ENCODE data around the gene CRLF2. TPM values are rescaled to one million over a fixed set of nuclear protein-coding genes. Genes with fewer than 3 reads are reported as not detected.

The CRLF2 gene
- total and polyA plus RNA-seq, 4 donors, result 0.19 TPM; not detected in 3

GRCh38 chrX:1164322-1165288 is 47.8 kb downstream of the CRLF2 start:
- no peak for DNase-seq (ENCODE audit: low spot score)
- Histone ChIP-seq H3K27me3 (ENCODE audit: control insufficient read depth in 4 of 4, insufficient read depth in 4 of 4, low read length in 3 of 4) (peaks cover 0 to 3% (median 0%) of the 10 kb centered on the region in 4 donors), H3K9ac (ENCODE audit: low read depth in 1 of 2, low read length in 2 of 2) (no peak overlapping the region), H3K36me3 (ENCODE audit: control insufficient read depth in 4 of 4, insufficient read depth in 3 of 4, low read depth in 1 of 4, low read length in 3 of 4) (no peaks in the 10 kb centered on the region), H3K9me3 (ENCODE audit: control insufficient read depth in 4 of 4, low read length in 3 of 4) (no peaks in the 10 kb centered on the region), H3K4me1 (ENCODE audit: control insufficient read depth in 4 of 4, insufficient read depth in 4 of 4, low read length in 3 of 4) (no peaks in the 10 kb centered on the region), H3K4me3 (ENCODE audit: low read depth in 1 of 3, low read length in 3 of 3) (no peak overlapping the region), H3K27ac (ENCODE audit: low read depth in 1 of 2, low read length in 2 of 2) (no peak overlapping the region)
- TF ChIP-seq HNF4G (IDR thresholded peaks at IDR 0.05), result no peak
- WGBS, result 46% methylated on average over 18 of the region's 18 CpGs

GRCh38 chrX:1163231-1163630 is 49.2 kb downstream of the CRLF2 start:
- no peak overlapping the region for H3K9ac ChIP-seq (ENCODE audit: low read depth in 1 of 2, low read length in 2 of 2)
- 75% methylated on average over 11 of the region's 11 CpGs for WGBS
- peaks cover 0 to 3% (median 0%) of the 10 kb centered on the region in 4 donors for H3K27me3 ChIP-seq (ENCODE audit: control insufficient read depth in 4 of 4, insufficient read depth in 4 of 4, low read length in 3 of 4)
- no peak overlapping the region for H3K4me3 ChIP-seq (ENCODE audit: low read depth in 1 of 3, low read length in 3 of 3)
- H3K4me1 ChIP-seq (ENCODE audit: control insufficient read depth in 4 of 4, insufficient read depth in 4 of 4, low read length in 3 of 4), result no peaks in the 10 kb centered on the region
- H3K27ac ChIP-seq (ENCODE audit: low read depth in 1 of 2, low read length in 2 of 2), result no peak overlapping the region
- H3K36me3 ChIP-seq (ENCODE audit: control insufficient read depth in 4 of 4, insufficient read depth in 3 of 4, low read depth in 1 of 4, low read length in 3 of 4), result no peaks in the 10 kb centered on the region
- H3K9me3 ChIP-seq (ENCODE audit: control insufficient read depth in 4 of 4, low read length in 3 of 4), result no peaks in the 10 kb centered on the region
- TF ChIP-seq CTCF (IDR thresholded peaks at IDR 0.05; ENCODE audit: low read depth, low read length, missing input control) (no peak), NR2F2 (IDR thresholded peaks at IDR 0.05) (no peak), ZBTB33 (IDR thresholded peaks at IDR 0.05) (no peak), YY1 (IDR thresholded peaks at IDR 0.05) (no peak), RXRA (IDR thresholded peaks at IDR 0.05) (no peak), FOXA2 (IDR thresholded peaks at IDR 0.05) (no peak), GABPA (IDR thresholded peaks at IDR 0.05 in 1 of 2, conservative IDR thresholded peaks at IDR 0.05 in 1 of 2) (no peak), JUND (IDR thresholded peaks at IDR 0.05) (no peak), REST (IDR thresholded peaks at IDR 0.05) (no peak), TAF1 (conservative IDR thresholded peaks at IDR 0.05) (no peak), SP1 (IDR thresholded peaks at IDR 0.05) (no peak), HNF4G (IDR thresholded peaks at IDR 0.05) (no peak), EGR1 (IDR thresholded peaks at IDR 0.05; ENCODE audit: low read depth in 2 of 2) (no peak), FOXA1 (IDR thresholded peaks at IDR 0.05) (no peak)
- TF ChIP-seq, protein P1, sequence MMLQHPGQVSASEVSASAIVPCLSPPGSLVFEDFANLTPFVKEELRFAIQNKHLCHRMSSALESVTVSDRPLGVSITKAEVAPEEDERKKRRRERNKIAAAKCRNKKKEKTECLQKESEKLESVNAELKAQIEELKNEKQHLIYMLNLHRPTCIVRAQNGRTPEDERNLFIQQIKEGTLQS (IDR thresholded peaks at IDR 0.05), result no peak
- DNase-seq (ENCODE audit: low spot score), result no peak
